HG03378 (cell line): Measurements from ENCODE around the gene MNX1.

Experiments
- ATAC-seq: cut with Tn5 transposase; IDR thresholded peaks from one replicate; pipeline ENCODE4 v1.9.1; 2021; ENCODE audit warnings: mild to moderate bottlenecking, moderate library complexity; ENCODE audit not compliant: unreplicated experiment

The MNX1 gene

GRCh38 chr7:156985101-156985992 lies 25.1 kb downstream of the MNX1 start:
- ATAC-seq, result no peak

- no peak for ATAC-seq
Observed at GRCh38 chr7:156984174-156984891, 26.1 kb downstream of the MNX1 start.

- ATAC-seq, result no peak
Observed at GRCh38 chr7:156979711-156980110, 30.8 kb downstream of the MNX1 start.

GRCh38 chr7:156979007-156979606 lies 31.4 kb downstream of the MNX1 start:
- no peak for ATAC-seq

GRCh38 chr7:156975620-156976019 lies 34.8 kb downstream of the MNX1 start:
- no peak for ATAC-seq

GRCh38 chr7:156969972-156970420 lies 40.5 kb downstream of the MNX1 start:
- ATAC-seq, result no peak

- ATAC-seq, result no peak
Observed at GRCh38 chr7:156968183-156968582, 42.3 kb downstream of the MNX1 start.

- no peak for ATAC-seq
Observed at GRCh38 chr7:156966387-156966786, 44.1 kb downstream of the MNX1 start.

- no peak for ATAC-seq
Observed at GRCh38 chr7:156964971-156965370, 45.5 kb downstream of the MNX1 start.

GRCh38 chr7:156963472-156963871 lies 47.0 kb downstream of the MNX1 start:
- ATAC-seq, result no peak

GRCh38 chr7:156962897-156963296 lies 47.6 kb downstream of the MNX1 start:
- no peak for ATAC-seq

- no peak for ATAC-seq
Observed at GRCh38 chr7:156962145-156962544, 48.3 kb downstream of the MNX1 start.

GRCh38 chr7:156956727-156957126 lies 53.7 kb downstream of the MNX1 start:
- ATAC-seq, result no peak

- ATAC-seq, result no peak
Observed at GRCh38 chr7:156954941-156955340, 55.5 kb downstream of the MNX1 start.
